Erythroblast (primary cell): ENCODE results near the gene ECT2L.

Experiments
- GATA1 ChIP-seq: IDR thresholded peaks from 2 replicates; pipeline ENCODE4 v1.6.1; 2011; ENCODE audit warnings: low read depth, mild to moderate bottlenecking, control low read depth, low read length, moderate library complexity
- POLR2A ChIP-seq: IDR thresholded peaks from 2 replicates; pipeline ENCODE4 v1.6.1; 2011; ENCODE audit warnings: mild to moderate bottlenecking, low read length

GRCh38 chr6:138815797-138816528, 20.1 kb downstream of the ECT2L start:
- TF ChIP-seq POLR2A: no peak
- no peak for TF ChIP-seq GATA1
